Mesenchymal stem cell (in vitro differentiated cells and primary cell): Measurements from ENCODE around the gene SLC35A2.

Source experiments
- DNase-seq: peaks from one replicate; pipeline ENCODE4 v3.0.0-alpha.2; 2013
- H2AFZ ChIP-seq: one replicate; pipeline ENCODE4 v1.6.1; 2013; ENCODE audit warnings: low read depth, mild to moderate bottlenecking, control low read depth, inconsistent platforms, low read length, moderate library complexity
- H2AK5ac ChIP-seq: 2 replicates; pipeline ENCODE4 v1.6.1; 2013; ENCODE audit warnings: low read length, moderate library complexity, mild to moderate bottlenecking, inconsistent platforms; ENCODE audit not compliant: severe bottlenecking
- H2BK120ac ChIP-seq: one replicate; pipeline ENCODE4 v1.6.1; 2013; ENCODE audit warnings: low read depth, mild to moderate bottlenecking, inconsistent platforms, low read length, moderate library complexity
- H2BK12ac ChIP-seq, 2 experiments: one replicate each; pipeline ENCODE4 v1.6.1; 2013; ENCODE audit warnings: inconsistent platforms in 2 of 2, low read length in 2 of 2, mild to moderate bottlenecking in 2 of 2, moderate library complexity in 2 of 2, control low read depth in 1 of 2
- H2BK15ac ChIP-seq: one replicate; pipeline ENCODE4 v1.6.1; 2013; ENCODE audit warnings: mild to moderate bottlenecking, low read depth, inconsistent platforms; ENCODE audit not compliant: poor library complexity, severe bottlenecking
- H2BK5ac ChIP-seq: 2 replicates; pipeline ENCODE4 v1.6.1; 2013; ENCODE audit warnings: low read depth, mild to moderate bottlenecking, low read length, control low read depth, inconsistent platforms; ENCODE audit not compliant: poor library complexity, severe bottlenecking
- H3K14ac ChIP-seq, 2 experiments: one replicate each; pipeline ENCODE4 v1.6.1; 2013; ENCODE audit warnings: inconsistent platforms in 2 of 2, low read length in 2 of 2, control low read depth in 1 of 2, mild to moderate bottlenecking in 1 of 2, moderate library complexity in 1 of 2
- H3K18ac ChIP-seq, 2 experiments: one replicate each; pipeline ENCODE4 v1.6.1; 2013; ENCODE audit warnings: inconsistent platforms in 2 of 2, low read length in 2 of 2, control low read depth in 1 of 2, low read depth in 1 of 2, mild to moderate bottlenecking in 1 of 2
- H3K23ac ChIP-seq, 2 experiments: one replicate each; pipeline ENCODE4 v1.6.1; 2013; ENCODE audit warnings: inconsistent platforms in 2 of 2, low read length in 2 of 2, mild to moderate bottlenecking in 2 of 2, moderate library complexity in 2 of 2, control low read depth in 1 of 2
- H3K27ac ChIP-seq: 2 replicates; pipeline ENCODE4 v1.5.1; 2013; ENCODE audit warnings: mild to moderate bottlenecking, moderate library complexity, low read length, control low read depth, inconsistent platforms; ENCODE audit not compliant: poor library complexity, severe bottlenecking
- H3K27me3 ChIP-seq, 2 experiments: 2 replicates each; pipeline versions ENCODE4 v1.6.1 to v1.7.0; 2013; ENCODE audit warnings: low read length in 2 of 2, mild to moderate bottlenecking in 2 of 2, moderate library complexity in 2 of 2, control low read depth in 1 of 2, inconsistent platforms in 1 of 2; ENCODE audit not compliant: control insufficient read depth in 1 of 2, insufficient read depth in 1 of 2
- H3K36me3 ChIP-seq, 2 experiments: 2 replicates each; pipeline versions ENCODE4 v1.6.1 to v1.7.0; 2013; ENCODE audit warnings: low read length in 2 of 2, control low read depth in 1 of 2, inconsistent platforms in 1 of 2, low read depth in 1 of 2, mild to moderate bottlenecking in 1 of 2; ENCODE audit not compliant: insufficient read depth in 2 of 2, control insufficient read depth in 1 of 2
- H3K4ac ChIP-seq, 2 experiments: one replicate each; pipeline ENCODE4 v1.6.1; 2013; ENCODE audit warnings: inconsistent platforms in 2 of 2, low read length in 2 of 2, mild to moderate bottlenecking in 2 of 2, moderate library complexity in 2 of 2, control low read depth in 1 of 2, low read depth in 1 of 2
- H3K4me1 ChIP-seq: 2 replicates; pipeline ENCODE4 v1.6.1; 2013; ENCODE audit warnings: low read depth, low read length, control low read depth; ENCODE audit not compliant: control insufficient read depth, insufficient read depth
- H3K4me2 ChIP-seq: 2 replicates; pipeline ENCODE4 v1.6.1; 2013; ENCODE audit warnings: low read length, mild to moderate bottlenecking, inconsistent platforms; ENCODE audit not compliant: poor library complexity, severe bottlenecking
- H3K4me3 ChIP-seq, 2 experiments: 2 replicates each; pipeline versions ENCODE4 v1.5.1 to v1.7.0; 2013; ENCODE audit warnings: low read length in 2 of 2, mild to moderate bottlenecking in 2 of 2, control low read depth in 1 of 2, low read depth in 1 of 2; ENCODE audit not compliant: insufficient read depth in 1 of 2
- H3K79me1 ChIP-seq: replicated peaks from 2 replicates; pipeline ENCODE4 v1.6.1; 2013; ENCODE audit warnings: mild to moderate bottlenecking, control low read depth, low read length, inconsistent platforms; ENCODE audit not compliant: poor library complexity, severe bottlenecking
- H3K9ac ChIP-seq: 2 replicates; pipeline ENCODE4 v1.7.0; 2013; ENCODE audit warnings: mild to moderate bottlenecking, low read length, moderate library complexity
- H3K9me3 ChIP-seq: 2 replicates; pipeline ENCODE4 v1.7.0; 2013; ENCODE audit warnings: mild to moderate bottlenecking, low read length; ENCODE audit not compliant: control insufficient read depth
- H4K8ac ChIP-seq: one replicate; pipeline ENCODE4 v1.6.1; 2013; ENCODE audit warnings: inconsistent platforms, mild to moderate bottlenecking, low read length, moderate library complexity
- H4K91ac ChIP-seq: one replicate; pipeline ENCODE4 v1.6.1; 2013; ENCODE audit warnings: mild to moderate bottlenecking, low read length, inconsistent platforms
- WGBS: methylation state at CpG from one replicate; pipeline ENCODE4 v1.1.7; 2013; ENCODE audit warnings: mixed read lengths; 5-methylcytosine and 5-hydroxymethylcytosine counted together

Gene SLC35A2

GRCh38 chrX:48938721-48939425, 27.4 kb upstream of the SLC35A2 start:
- no peak overlapping the region for H2AK5ac ChIP-seq
- H3K36me3 ChIP-seq: peaks cover 34 to 56% of the 10 kb centered on the region in 2 experiments
- no peak overlapping the region for H3K27ac ChIP-seq
- no peak overlapping the region for H3K18ac ChIP-seq
- H2BK12ac ChIP-seq: no peak overlapping the region
- no peak overlapping the region for H2AFZ ChIP-seq
- peaks cover 24% of the 10 kb centered on the region for H3K4me1 ChIP-seq
- 100% methylated on average over 1 of the region's 1 CpG for WGBS
- no peak overlapping the region for H3K4ac ChIP-seq
- no peak overlapping the region for H3K4me2 ChIP-seq
- no peak overlapping the region for H3K14ac ChIP-seq
- H3K79me1 ChIP-seq: peaks cover 10% of the 10 kb centered on the region
- H3K27me3 ChIP-seq: peaks cover 0 to 9% of the 10 kb centered on the region in 2 experiments
- H3K9ac ChIP-seq: no peak overlapping the region
- no peak overlapping the region for H2BK120ac ChIP-seq
- H3K9me3 ChIP-seq: no peaks in the 10 kb centered on the region
- H3K23ac ChIP-seq: no peak overlapping the region
- H2BK5ac ChIP-seq: no peak overlapping the region
- H4K91ac ChIP-seq: no peak overlapping the region
- H3K4me3 ChIP-seq: no peak overlapping the region
- H4K8ac ChIP-seq: no peak overlapping the region
- no peak for DNase-seq
- no peak overlapping the region for H2BK15ac ChIP-seq

GRCh38 chrX:48937054-48937907, 25.8 kb upstream of the SLC35A2 start:
- H4K91ac ChIP-seq: no peak overlapping the region
- H2BK5ac ChIP-seq: no peak overlapping the region
- DNase-seq: peak; percentile 54
- peak overlapping the region; percentile 22 for H3K4me2 ChIP-seq
- H3K27me3 ChIP-seq: peaks cover 0 to 4% of the 10 kb centered on the region in 2 experiments
- no peak overlapping the region for H3K14ac ChIP-seq
- no peak overlapping the region for H3K9ac ChIP-seq
- no peak overlapping the region for H3K4ac ChIP-seq
- H2BK12ac ChIP-seq: peak overlapping the region in 1 of 2 experiments; percentile 34
- H3K23ac ChIP-seq: no peak overlapping the region
- peaks cover 6% of the 10 kb centered on the region for H3K79me1 ChIP-seq
- peak overlapping the region in 1 of 2 experiments; percentile 18 for H3K18ac ChIP-seq
- H3K9me3 ChIP-seq: peaks cover 4% of the 10 kb centered on the region
- H3K27ac ChIP-seq: peak overlapping the region; percentile 62
- H2AFZ ChIP-seq: no peak overlapping the region
- no peak overlapping the region for H3K4me3 ChIP-seq
- peak overlapping the region; percentile 41 for H4K8ac ChIP-seq
- WGBS: 60% methylated on average over 9 of the region's 9 CpGs
- H3K4me1 ChIP-seq: peaks cover 24% of the 10 kb centered on the region
- no peak overlapping the region for H2AK5ac ChIP-seq
- no peak overlapping the region for H2BK120ac ChIP-seq
- H3K36me3 ChIP-seq: peaks cover 41 to 52% of the 10 kb centered on the region in 2 experiments
- no peak overlapping the region for H2BK15ac ChIP-seq

- no peak for DNase-seq
- Histone ChIP-seq H3K9ac (no peak overlapping the region), H3K4me1 (peaks cover 22% of the 10 kb centered on the region), H2BK12ac (no peak overlapping the region), H2BK120ac (no peak overlapping the region), H3K14ac (no peak overlapping the region), H2AK5ac (no peak overlapping the region), H3K36me3 (peaks cover 35 to 51% of the 10 kb centered on the region in 2 experiments), H3K4ac (no peak overlapping the region), H3K27me3 (peaks cover 0 to 4% of the 10 kb centered on the region in 2 experiments), H3K27ac (peak overlapping the region; percentile 53), H2BK15ac (no peak overlapping the region), H3K4me3 (no peak overlapping the region), H4K91ac (no peak overlapping the region), H2BK5ac (no peak overlapping the region), H3K4me2 (no peak overlapping the region), H2AFZ (no peak overlapping the region), H4K8ac (no peak overlapping the region), H3K23ac (no peak overlapping the region), H3K79me1 (peaks cover 4% of the 10 kb centered on the region), H3K9me3 (peaks cover 4% of the 10 kb centered on the region), H3K18ac (no peak overlapping the region)
- 96% methylated on average over 6 of the region's 8 CpGs for WGBS
These were observed 25.1 kb upstream of the SLC35A2 start for GRCh38 chrX:48936429-48937053.

GRCh38 chrX:48935301-48935670, 23.8 kb upstream of the SLC35A2 start:
- DNase-seq: no peak
- Histone ChIP-seq H2AFZ (no peak overlapping the region), H2BK120ac (no peak overlapping the region), H3K27ac (no peak overlapping the region), H3K9ac (no peak overlapping the region), H3K9me3 (peaks cover 4% of the 10 kb centered on the region), H3K4ac (no peak overlapping the region), H3K36me3 (peaks cover 30 to 56% of the 10 kb centered on the region in 2 experiments), H3K4me2 (no peak overlapping the region), H3K4me3 (no peak overlapping the region), H2BK12ac (no peak overlapping the region), H2BK15ac (no peak overlapping the region), H2BK5ac (no peak overlapping the region), H3K18ac (no peak overlapping the region), H3K79me1 (peaks cover 4% of the 10 kb centered on the region), H3K14ac (no peak overlapping the region), H3K23ac (no peak overlapping the region), H4K91ac (no peak overlapping the region), H3K27me3 (peaks cover 0 to 4% of the 10 kb centered on the region in 2 experiments), H4K8ac (no peak overlapping the region), H3K4me1 (peaks cover 19% of the 10 kb centered on the region), H2AK5ac (no peak overlapping the region)
- 100% methylated on average over 1 of the region's 1 CpG for WGBS
